Measurements from ENCODE around the gene AHDC1. TPM values are rescaled to one million over a fixed set of nuclear protein-coding genes. Genes with fewer than 3 reads are reported as not detected.
A peak's percentile ranks its signal among the peaks of the same experiment; 100 is the strongest.

The AHDC1 gene
- total and polyA plus RNA-seq, 9 of the 15 experiments (the other 6 are each of a cell fraction or from before 2014, with no cell fraction given) = 0.21 to 36.4 (median 4.7) TPM

DNA sequence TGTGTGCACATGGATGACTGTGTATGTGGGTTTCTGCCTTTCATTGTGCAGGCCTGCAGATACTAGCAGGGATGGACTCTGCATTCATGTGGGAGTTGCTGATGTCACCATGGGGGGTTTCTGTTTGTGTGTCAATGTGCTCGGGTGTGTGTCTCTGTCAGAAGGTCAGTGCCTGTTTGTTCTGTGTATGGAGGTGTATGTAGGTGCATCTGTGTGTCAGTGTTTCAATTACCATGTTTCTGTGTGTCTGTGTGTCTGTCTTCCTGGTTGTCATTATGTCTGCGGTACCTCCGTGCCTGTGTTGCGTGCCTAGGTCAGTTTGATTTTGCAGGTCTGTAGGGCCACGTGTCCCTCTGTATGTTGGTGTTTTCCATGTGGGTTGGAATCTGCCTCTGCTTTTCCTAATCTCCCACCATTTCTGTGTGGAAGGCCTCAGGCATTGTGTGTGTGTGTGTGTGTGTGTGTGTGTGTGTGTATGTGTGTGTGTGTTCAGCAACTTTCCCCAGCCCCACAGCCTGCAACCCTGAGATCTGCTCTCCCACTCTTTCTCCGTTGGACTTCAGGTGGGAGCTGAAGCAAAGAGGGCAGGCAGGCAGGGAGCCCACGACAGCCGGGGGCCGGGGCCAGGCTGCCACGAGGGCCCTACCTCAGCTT lies 77.2 kb downstream of the AHDC1 start (continued):
- TF ChIP-seq, protein P1, sequence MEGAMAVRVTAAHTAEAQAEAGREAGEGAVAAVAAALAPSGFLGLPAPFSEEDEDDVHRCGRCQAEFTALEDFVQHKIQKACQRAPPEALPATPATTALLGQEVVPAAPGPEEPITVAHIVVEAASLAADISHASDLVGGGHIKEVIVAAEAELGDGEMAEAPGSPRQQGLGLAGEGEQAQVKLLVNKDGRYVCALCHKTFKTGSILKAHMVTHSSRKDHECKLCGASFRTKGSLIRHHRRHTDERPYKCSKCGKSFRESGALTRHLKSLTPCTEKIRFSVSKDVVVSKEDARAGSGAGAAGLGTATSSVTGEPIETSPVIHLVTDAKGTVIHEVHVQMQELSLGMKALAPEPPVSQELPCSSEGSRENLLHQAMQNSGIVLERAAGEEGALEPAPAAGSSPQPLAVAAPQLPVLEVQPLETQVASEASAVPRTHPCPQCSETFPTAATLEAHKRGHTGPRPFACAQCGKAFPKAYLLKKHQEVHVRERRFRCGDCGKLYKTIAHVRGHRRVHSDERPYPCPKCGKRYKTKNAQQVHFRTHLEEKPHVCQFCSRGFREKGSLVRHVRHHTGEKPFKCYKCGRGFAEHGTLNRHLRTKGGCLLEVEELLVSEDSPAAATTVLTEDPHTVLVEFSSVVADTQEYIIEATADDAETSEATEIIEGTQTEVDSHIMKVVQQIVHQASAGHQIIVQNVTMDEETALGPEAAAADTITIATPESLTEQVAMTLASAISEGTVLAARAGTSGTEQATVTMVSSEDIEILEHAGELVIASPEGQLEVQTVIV (CRISPR knock-in tag; IDR thresholded peaks at IDR 0.05; ENCODE audit: borderline replicate concordance) = no peak
- TF ChIP-seq CHCHD3 (CRISPR knock-in tag; IDR thresholded peaks at IDR 0.05) (no peak; the same call in 1 of the 2 replicates), SP1 (CRISPR knock-in tag; IDR thresholded peaks at IDR 0.05) (peak; percentile 23), NCOA1 (IDR thresholded peaks at IDR 0.05; ENCODE audit: low read depth) (peak; percentile 46), XRCC3 (IDR thresholded peaks at IDR 0.05) (no peak), THRAP3 (IDR thresholded peaks at IDR 0.05; ENCODE audit: borderline replicate concordance) (peak; percentile 83; the same call in 1 of the 2 replicates), DMBX1 (CRISPR knock-in tag; IDR thresholded peaks at IDR 0.05; ENCODE audit: borderline replicate concordance) (no peak), FOXA3 (CRISPR knock-in tag; conservative IDR thresholded peaks at IDR 0.05 in 1 of 2, IDR thresholded peaks at IDR 0.05 in 1 of 2) (no peak), ZBTB1 (CRISPR knock-in tag; IDR thresholded peaks at IDR 0.05; ENCODE audit: borderline replicate concordance, low read depth) (peak; percentile 74)
- TF ChIP-seq, protein P2, sequence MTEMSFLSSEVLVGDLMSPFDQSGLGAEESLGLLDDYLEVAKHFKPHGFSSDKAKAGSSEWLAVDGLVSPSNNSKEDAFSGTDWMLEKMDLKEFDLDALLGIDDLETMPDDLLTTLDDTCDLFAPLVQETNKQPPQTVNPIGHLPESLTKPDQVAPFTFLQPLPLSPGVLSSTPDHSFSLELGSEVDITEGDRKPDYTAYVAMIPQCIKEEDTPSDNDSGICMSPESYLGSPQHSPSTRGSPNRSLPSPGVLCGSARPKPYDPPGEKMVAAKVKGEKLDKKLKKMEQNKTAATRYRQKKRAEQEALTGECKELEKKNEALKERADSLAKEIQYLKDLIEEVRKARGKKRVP (CRISPR knock-in tag; IDR thresholded peaks at IDR 0.05) = no peak

Measured in K562 (cell line).